ENCODE measurements around the gene NXPH1.

The NXPH1 gene

GRCh38 chr7:8597565-8597964 is 164.2 kb downstream of the NXPH1 start:
- no peak for DNase-seq (ENCODE audit: low spot score)

DNA sequence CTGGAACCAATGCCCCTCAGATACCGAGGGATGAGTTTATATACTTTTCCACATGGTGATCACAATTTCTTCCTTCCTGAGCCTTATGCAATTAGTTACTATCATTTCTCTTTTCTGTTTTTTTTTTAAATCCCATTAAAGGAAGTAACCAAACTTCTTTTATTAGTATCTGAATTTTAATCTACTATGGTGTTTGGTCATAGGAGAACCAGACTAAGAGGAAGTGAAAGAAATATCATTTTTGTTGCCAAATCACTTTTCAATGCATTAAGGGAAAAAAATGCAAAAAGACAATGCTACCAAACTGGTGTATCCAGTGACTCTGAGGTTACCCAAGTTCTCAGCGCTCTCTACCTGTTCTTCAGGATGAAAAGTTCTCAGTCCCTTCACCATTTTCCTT is 167.7 kb downstream of the NXPH1 start:
- DNase-seq (ENCODE audit: low spot score): no peak

DNA sequence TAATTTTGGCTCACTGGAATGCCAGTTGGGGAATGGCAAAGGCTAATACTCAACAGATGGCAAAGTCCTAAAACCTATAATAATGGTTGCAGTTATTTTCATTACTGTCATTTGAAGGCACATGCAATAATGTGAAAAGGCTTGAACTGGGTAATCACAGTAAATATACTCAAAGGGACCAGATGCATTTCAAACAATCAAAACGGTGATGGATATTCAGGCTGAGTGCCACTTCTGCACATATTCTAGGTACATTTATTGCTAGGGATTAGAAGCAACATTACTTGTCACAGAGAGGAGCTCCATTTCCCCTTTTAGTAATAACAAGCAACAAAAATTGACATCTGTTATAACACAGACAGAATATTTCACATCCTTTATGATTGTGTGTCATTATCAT is 171.8 kb downstream of the NXPH1 start:
- no peak for DNase-seq (ENCODE audit: low spot score)

- DNase-seq (ENCODE audit: low spot score): no peak
These were observed 179.2 kb downstream of the NXPH1 start for GRCh38 chr7:8612584-8612983.

DNA sequence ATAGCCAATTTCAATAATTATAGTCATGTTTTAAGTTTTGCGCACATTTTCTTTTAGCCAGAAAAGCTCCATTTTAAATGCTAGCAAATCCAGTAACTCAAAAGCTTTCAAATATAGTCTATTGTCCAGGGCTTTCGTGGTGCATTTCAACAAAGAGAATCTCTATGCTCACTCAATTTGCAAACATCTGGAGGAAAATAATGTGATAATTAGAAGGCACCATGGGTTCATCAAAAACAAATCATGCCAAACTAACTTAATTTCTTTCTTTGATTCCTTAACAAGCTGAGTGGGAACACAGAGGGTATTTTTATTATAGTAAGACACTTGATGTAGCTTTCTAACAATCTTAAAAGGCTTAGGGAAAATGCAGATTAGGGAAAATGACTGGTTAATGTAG is 179.8 kb downstream of the NXPH1 start:
- no peak for DNase-seq (ENCODE audit: low spot score)

DNA sequence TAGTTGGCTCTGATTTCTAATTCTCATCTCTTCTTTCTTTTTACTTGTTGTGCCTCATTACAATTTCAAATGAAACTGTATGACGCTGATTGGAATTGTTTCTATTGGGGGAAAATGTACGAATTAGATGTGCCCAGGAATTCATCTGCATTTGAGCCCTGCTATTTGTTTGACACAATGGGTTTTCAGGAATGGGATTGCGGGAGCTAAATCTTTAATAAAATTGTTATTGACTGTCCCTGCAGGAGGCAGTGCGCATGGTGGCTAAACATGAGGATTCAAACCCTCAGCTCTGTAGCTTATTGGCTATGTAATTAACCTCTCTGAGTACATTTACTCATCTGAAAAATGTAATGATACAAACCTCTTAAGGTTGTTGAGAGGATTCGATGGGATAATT is 181.6 kb downstream of the NXPH1 start:
- no peak for DNase-seq (ENCODE audit: low spot score)

DNA sequence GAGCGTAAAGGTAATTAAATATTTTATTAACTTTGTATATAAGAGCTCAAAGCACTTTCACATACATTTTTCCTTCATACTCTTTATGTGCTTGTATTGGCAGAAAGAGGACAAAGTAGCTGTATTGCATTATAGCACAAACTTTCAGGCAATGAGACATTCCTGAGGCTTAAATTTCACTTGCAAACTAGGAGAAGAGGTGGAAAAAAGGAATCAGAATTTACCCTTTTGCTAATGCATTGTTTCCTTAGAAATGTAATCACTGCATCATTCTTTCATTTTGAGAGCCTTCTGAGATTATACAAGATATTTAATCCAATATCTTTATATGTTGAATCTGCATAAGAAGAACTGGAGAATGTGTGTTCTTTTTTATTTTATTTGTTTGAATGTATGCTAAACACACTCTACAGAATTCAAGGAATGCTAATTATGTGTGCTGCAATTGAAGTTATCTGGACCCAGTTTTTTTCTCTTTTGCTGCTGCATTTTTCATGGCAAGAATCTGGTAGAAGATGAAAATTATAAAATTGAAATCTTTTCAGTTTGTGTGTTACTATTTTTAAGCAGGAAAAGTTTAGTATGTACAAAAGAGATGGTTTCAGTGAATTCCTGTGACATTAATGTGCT is 185.1 kb downstream of the NXPH1 start:
- no peak for DNase-seq (ENCODE audit: low spot score)

GRCh38 chr7:8620169-8620568 is 186.8 kb downstream of the NXPH1 start:
- no peak for DNase-seq (ENCODE audit: low spot score)

DNA sequence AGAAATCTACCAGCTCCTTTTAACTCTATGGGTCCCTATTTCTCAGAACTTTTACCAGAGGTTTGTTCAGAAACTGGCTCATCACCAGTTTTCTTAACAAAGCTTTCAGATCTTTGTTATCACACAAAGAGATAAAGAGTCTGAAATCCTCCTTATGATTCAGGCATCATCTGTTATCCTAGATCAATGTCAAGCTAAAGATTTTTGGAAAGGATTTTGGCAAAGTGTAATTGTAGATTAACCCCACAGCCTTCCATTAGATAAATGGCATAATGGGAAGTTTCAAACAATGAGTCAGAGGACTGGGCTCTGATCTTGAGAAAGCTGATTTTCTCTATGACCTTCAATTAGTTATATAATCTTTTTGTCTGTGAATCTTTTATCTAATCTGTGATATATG is 192.2 kb downstream of the NXPH1 start:
- DNase-seq (ENCODE audit: low spot score): no peak

- no peak for DNase-seq (ENCODE audit: low spot score)
These were observed 193.9 kb downstream of the NXPH1 start for GRCh38 chr7:8627325-8627724.

- no peak for DNase-seq (ENCODE audit: low spot score)
These were observed 195.2 kb downstream of the NXPH1 start for GRCh38 chr7:8628656-8629055.

- no peak for DNase-seq (ENCODE audit: low spot score)
These were observed 196.1 kb downstream of the NXPH1 start for GRCh38 chr7:8629504-8629903.

DNA sequence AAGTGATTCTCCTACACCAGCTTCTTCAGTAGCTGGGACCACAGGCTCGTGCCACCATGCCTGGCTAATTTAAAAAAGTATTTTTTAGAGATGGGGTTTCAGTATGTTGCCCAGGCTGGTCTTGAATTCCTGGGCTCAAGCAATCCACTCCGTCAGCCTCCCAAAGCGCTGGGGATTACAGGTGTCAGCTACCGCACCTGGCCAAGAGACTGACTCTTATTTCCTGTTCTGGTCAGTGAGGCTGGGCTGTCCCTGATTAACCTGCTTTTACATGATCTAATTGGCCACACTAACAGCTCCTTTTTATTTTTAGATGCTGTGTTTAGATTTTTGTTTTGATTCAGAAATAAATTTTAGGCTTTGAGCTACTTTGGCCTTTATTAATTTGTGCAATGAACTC is 203.9 kb downstream of the NXPH1 start:
- no peak for DNase-seq (ENCODE audit: low spot score)

DNA sequence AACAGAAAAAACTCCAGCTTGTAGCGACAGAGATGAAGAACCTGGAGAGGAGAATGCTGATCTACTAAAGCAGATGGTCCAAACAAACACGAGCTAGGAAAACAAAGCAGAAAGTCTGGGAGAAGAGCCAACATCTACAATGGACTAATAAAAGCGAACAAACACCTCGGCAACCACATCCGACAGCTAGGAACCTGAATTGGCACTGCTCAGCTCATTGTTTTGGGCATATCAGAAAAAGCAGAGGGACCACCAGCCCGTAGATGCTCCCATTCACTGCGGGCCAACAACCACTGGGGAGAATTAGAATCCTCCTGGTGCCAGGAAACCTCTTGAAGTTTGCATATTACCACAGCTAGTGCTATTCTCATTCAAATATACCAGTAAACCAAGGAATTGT is 204.7 kb downstream of the NXPH1 start:
- DNase-seq (ENCODE audit: low spot score): no peak

DNA sequence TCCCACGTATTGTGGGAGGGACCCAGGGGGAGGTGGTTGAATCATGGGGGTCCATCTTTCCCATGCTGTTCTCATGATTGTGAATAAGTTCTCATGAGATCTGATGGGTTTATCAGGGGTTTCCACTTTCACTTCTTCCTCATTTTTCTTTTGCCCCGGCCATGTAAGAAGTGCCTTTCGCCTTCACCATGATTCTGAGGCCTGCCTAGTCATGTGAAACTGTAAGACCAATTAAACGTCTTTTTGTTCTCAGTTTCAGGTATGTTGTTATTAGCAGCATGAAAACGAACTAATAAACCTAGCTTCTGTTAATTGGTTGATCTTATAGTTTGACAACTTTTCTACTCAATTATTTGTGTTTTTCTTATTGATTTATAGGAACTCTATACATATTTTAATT is 206.3 kb downstream of the NXPH1 start:
- DNase-seq (ENCODE audit: low spot score): no peak

DNA sequence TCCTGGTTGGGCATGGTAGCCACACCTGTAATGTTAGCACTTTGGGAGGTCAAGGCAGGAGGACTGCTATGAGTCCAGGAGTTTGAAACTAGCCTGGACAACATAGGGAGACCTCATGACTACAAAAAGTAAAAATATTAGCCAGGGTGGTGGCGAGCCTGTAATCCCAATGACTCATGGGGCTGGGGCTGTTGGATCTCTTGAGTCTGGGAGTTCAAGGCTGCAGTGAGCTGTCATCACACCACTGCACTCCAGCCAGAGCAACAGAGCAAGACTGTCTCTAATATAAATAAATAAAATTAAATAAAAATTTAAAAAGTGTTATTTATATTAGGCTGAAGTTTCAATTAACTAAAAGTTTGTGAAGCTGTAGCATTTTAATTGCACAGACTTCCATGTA is 207.3 kb downstream of the NXPH1 start:
- no peak for DNase-seq (ENCODE audit: low spot score)

DNA sequence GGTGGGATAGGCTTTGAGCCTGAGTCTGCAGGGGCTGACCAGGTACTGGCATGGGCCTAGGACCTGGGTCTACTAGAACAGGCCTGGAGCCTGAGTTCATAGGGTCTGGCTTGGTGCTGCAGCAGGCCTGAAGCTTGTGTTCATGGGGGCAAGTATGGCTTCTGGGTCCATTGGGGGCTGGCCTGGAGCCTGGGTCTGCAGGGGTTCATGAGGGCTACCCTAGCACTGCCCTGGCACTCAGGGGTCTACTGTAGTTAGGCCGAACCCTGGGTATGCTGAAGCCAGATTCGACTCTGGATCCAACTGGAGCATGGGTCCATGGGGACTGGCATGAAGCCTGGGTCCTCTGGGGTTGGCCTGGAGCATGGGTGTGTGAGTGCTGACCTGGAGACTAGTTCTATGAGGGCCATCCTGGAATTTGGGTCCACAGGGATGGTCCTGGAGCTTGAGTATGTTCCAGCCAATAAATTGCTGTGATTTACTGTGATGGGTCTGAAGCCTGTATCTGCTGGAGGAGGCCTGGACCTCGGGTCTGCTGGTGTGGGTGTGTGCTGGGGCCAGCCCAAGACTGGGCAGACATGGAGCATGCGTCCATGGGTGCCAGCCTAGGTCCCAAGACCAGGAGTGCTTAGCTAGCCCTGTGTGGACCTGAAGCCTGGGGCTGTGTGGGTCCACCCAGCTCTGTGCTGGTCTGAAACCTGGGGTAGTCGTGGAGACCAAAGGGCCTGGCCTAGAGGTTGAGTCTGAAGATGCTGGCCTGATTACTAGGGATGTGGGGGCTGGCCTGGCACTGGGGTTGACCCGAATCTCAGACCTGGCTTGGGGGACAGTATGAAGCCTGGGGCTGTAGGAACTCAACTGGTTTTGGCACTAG is 235.5 kb downstream of the NXPH1 start:
- no peak for DNase-seq (ENCODE audit: low spot score)

GRCh38 chr7:8669501-8669851 is 236.1 kb downstream of the NXPH1 start:
- DNase-seq (ENCODE audit: low spot score): no peak

DNA sequence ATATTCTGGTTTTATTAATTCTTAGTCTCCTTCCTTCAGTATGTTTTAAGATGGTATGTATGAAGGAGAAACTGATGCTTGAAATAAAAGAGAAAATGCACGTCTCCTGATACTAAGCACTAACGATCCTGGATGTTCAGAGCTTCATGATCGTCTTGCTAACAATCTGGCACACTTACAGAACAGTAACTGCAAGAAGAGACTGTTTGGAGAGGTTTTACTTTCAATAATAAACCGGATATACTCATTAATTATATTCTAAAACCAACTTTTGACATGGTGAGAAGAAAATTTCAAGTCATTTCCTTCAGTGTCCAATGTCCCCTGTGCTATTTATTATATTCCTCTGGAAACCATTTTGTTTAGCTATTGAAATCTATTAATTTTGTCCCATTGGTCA is 251.0 kb downstream of the NXPH1 start:
- DNase-seq (ENCODE audit: low spot score): no peak

GRCh38 chr7:8699875-8700624 is 266.6 kb downstream of the NXPH1 start:
- no peak for DNase-seq (ENCODE audit: low spot score)

GRCh38 chr7:8702807-8703206 is 269.4 kb downstream of the NXPH1 start:
- no peak for DNase-seq (ENCODE audit: low spot score)

DNA sequence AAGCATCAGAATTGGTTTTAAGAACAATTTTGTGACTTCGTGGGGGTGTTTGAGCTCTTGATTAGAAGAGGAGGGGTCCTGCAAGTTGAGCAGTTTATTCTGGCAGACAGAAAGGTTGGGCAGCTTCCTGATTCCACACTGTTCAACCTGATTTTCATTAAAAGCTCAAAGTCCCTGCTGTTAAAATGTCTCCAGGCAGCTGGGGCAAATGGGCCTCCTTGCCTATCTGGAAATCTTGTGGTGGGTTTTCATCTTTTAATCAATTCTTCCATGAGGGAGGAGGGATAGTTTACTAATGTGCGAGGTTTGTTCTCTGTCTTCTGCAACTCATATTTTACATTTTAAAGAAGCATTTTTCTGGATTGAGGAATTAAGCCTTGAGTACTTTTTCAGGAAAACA is 276.7 kb downstream of the NXPH1 start:
- DNase-seq (ENCODE audit: low spot score): no peak

DNA sequence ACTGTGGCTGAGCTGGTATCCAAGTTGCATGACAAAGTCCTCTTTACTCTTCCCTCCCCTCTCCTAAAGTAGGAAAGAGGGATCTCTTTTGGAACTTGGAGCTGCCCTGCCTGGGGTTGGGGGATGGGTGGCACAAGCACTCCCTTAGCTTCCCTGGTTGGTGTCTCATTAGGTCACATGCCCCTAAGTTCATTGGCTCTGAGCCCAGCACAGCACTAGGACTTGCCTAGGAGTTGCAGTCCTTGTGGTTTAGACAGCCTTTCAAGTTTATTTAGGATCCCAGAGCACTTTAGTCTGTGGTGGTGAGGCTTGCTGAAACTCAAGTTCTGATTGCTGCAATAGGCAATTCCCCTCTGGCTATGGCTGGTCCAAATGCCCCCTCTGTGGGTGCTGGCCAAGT is 281.4 kb downstream of the NXPH1 start:
- no peak for DNase-seq (ENCODE audit: low spot score)
